Measurements from ENCODE around the gene POU4F3.

POU4F3 gene

DNA sequence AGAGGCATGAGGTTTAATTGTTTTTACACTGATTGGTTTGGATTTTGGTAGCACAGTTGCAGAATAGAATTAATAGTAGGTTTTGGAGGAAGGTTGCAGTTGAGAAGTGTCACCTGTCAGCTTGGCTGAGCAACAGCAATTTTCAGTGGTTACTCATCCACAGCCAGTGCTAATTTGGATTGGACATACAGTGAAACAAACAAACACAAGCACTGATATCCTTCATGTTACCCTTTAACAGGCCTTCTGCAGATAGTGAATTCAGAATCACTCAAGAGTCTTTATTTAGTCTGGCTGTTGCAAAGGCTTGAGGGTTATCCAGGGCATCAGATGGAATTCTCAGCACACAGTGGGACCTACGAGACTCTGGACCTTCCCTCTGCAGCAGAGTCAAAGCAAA lies 31.8 kb upstream of the POU4F3 start:
- H3K4me3 ChIP-seq (ENCODE audit: low read depth, low read length) = no peak overlapping the region
- no peak for TF ChIP-seq CTCF (IDR thresholded peaks at IDR 0.05; ENCODE audit: low read depth, low read length)

DNA sequence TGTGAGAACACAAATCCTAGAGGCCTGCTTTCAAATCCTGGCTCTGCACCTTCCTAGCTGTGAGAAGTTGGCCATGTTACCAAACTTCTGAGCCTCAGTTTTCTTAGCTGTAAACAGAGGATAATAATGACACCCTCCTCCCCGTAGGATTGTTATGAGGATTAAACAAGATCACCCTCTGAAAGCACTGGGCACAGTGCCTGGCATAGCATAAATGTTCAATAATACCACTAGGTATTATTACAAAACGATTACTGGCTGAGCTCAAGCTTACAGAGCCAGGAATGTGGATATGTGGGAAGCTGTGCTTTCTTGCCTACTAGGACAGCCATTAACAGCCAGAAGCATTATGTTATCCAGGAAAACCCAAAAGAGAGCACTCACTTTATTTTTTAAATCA lies 30.8 kb upstream of the POU4F3 start:
- no peak overlapping the region for H3K4me3 ChIP-seq (ENCODE audit: low read depth, low read length)
- TF ChIP-seq CTCF (IDR thresholded peaks at IDR 0.05; ENCODE audit: low read depth, low read length) = no peak

DNA sequence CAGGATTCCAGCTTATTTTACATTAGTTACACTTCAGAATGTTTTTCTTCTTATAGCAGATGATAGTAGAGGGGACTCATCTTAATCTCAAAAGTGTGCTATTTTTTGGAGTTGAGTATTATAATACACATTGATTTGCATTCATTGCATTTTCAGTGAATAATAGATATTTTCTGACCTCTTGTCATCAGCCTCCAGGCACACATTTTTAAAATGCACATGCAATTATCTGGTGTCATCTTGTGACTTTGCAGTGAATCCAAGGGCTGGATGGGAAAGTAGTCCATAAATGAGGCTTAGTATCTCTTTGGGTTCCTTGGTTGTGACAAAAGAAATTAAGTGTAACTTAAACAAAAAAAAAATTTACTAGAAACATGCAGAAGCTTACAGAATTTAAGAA lies 28.1 kb upstream of the POU4F3 start:
- no peak for TF ChIP-seq CTCF (IDR thresholded peaks at IDR 0.05; ENCODE audit: low read depth, low read length)
- H3K4me3 ChIP-seq (ENCODE audit: low read depth, low read length) = no peak overlapping the region

GRCh38 chr5:146311278-146311677 lies 27.4 kb upstream of the POU4F3 start:
- no peak for TF ChIP-seq CTCF (IDR thresholded peaks at IDR 0.05; ENCODE audit: low read depth, low read length)
- no peak overlapping the region for H3K4me3 ChIP-seq (ENCODE audit: low read depth, low read length)

DNA sequence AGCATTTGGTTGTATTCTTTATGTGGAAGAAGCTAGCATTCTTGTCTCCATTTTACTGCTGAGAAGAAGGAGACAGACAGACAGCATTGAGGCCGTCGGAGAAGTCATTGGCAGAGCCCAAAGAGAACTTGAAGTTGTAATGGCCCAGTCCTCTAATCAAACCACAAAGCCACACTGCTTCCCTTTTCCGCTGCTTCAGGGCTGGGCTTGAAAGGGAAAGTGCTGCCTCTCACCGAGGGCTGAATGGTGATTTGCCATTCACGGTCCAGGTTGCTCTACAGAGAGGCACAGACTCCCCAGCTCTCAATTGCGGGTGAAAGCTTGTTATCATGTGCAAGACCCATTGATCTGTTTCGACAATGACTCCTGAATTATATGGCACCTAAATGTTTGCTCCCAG lies 25.6 kb upstream of the POU4F3 start:
- TF ChIP-seq CTCF (IDR thresholded peaks at IDR 0.05; ENCODE audit: low read depth, low read length) = no peak
- no peak overlapping the region for H3K4me3 ChIP-seq (ENCODE audit: low read depth, low read length)

GRCh38 chr5:146321571-146321970 lies 17.1 kb upstream of the POU4F3 start:
- H3K4me3 ChIP-seq (ENCODE audit: low read depth, low read length) = no peak overlapping the region
- no peak for TF ChIP-seq CTCF (IDR thresholded peaks at IDR 0.05; ENCODE audit: low read depth, low read length)

GRCh38 chr5:146327257-146327870 lies 11.3 kb upstream of the POU4F3 start:
- no peak overlapping the region for H3K4me3 ChIP-seq (ENCODE audit: low read depth, low read length)
- no peak for TF ChIP-seq CTCF (IDR thresholded peaks at IDR 0.05; ENCODE audit: low read depth, low read length)

Data from WI38 (cell line).